DND-41 (cell line): ENCODE results near the gene GADD45A.

Source experiments
- CTCF ChIP-seq: IDR thresholded peaks from 2 replicates; pipeline ENCODE4 v1.5.1; 2012; ENCODE audit warnings: borderline replicate concordance, low read length, moderate library complexity, mild to moderate bottlenecking; ENCODE audit not compliant: poor library complexity, severe bottlenecking; ENCODE audit errors: extremely low read depth
- EZH2 ChIP-seq: IDR thresholded peaks from 3 replicates; pipeline ENCODE4 v1.6.1; 2012; ENCODE audit warnings: borderline replicate concordance, low read depth, mild to moderate bottlenecking, moderate library complexity, low read length, inconsistent platforms; ENCODE audit not compliant: severe bottlenecking

GRCh38 chr1:67711158-67711854 lies 26.3 kb downstream of the GADD45A start:
- no peak for TF ChIP-seq CTCF
- no peak for TF ChIP-seq EZH2
